Endothelial cell of umbilical vein (primary cell): ENCODE data around the gene BRPF1. TPM values are rescaled to one million over a fixed set of nuclear protein-coding genes. Genes with fewer than 3 reads are reported as not detected.

Source experiments
- BruUV-seq: library from RNA; stranded (reverse); fragments of 400-500 nt; replicated peaks from 2 replicates; lab custom pipeline; 2021; lab: Mats Ljungman, UMichigan
- CTCF ChIA-PET: fragments of 300-600, 350-600 bp; sonication (Branson Sonifier 250); formaldehyde crosslinking; loops from one replicate; lab custom pipeline; 2021; ENCODE audit warnings: antibody characterized with exemption, inconsistent platforms; lab: Charles Lee
- POLR2A ChIA-PET: fragments of 300-600, 350-600 bp; sonication (Branson Sonifier 250); formaldehyde crosslinking; loops from one replicate; lab custom pipeline; 2021; ENCODE audit warnings: antibody characterized with exemption, inconsistent platforms; lab: Charles Lee
- DNase-seq: peaks from one replicate; pipeline ENCODE4 v3.0.0-alpha.2; 2011; ENCODE audit warnings: low read depth, low spot score
- FAIRE-seq: peaks from 2 replicates; lab custom pipeline; 2011; peaks lifted over from hg19 to GRCh38; lab: Jason Lieb, UNC
- H2AFZ ChIP-seq: 2 replicates; pipeline ENCODE4 v1.6.0; 2012; ENCODE audit warnings: low read depth, low read length, control low read depth, inconsistent platforms
- H3K27ac ChIP-seq: 2 replicates; pipeline ENCODE4 v1.5.1; 2011; ENCODE audit warnings: low read depth, mild to moderate bottlenecking, control low read depth, low read length, moderate library complexity; ENCODE audit not compliant: insufficient read depth
- H3K27me3 ChIP-seq, 2 experiments: 2 replicates each; pipeline versions ENCODE4 v1.6.0 to v1.6.1; 2011; ENCODE audit warnings: low read length in 2 of 2, mixed read lengths in 1 of 2; ENCODE audit not compliant: control insufficient read depth in 2 of 2, insufficient read depth in 2 of 2
- H3K36me3 ChIP-seq, 2 experiments: 2 replicates in 1 of 2; 3 replicates in 1 of 2; pipeline ENCODE4 v1.5.1; 2011; ENCODE audit warnings: low read length in 2 of 2, mild to moderate bottlenecking in 1 of 2, moderate library complexity in 1 of 2; ENCODE audit not compliant: control insufficient read depth in 2 of 2, insufficient read depth in 2 of 2; ENCODE audit errors: extremely low read depth in 1 of 2
- H3K4me1 ChIP-seq: 3 replicates; pipeline ENCODE4 v1.5.1; 2011; ENCODE audit warnings: mild to moderate bottlenecking, low read length; ENCODE audit not compliant: control insufficient read depth, insufficient read depth; ENCODE audit errors: extremely low read depth
- H3K4me2 ChIP-seq: 2 replicates; pipeline ENCODE4 v1.6.1; 2011; ENCODE audit warnings: low read length, control low read depth, mixed read lengths; ENCODE audit not compliant: insufficient read depth
- H3K4me3 ChIP-seq, 3 experiments: fragments of 200-600 bp in 1 of 3; sonication (generic), shearing (Covaris generic) in 1 of 3; replicated peaks in 1 of 3; 2 replicates each; pipeline ENCODE4 v1.5.1; 2011 to 2016; ENCODE audit warnings: control low read depth in 3 of 3, low read length in 3 of 3, mild to moderate bottlenecking in 2 of 3, inconsistent platforms in 1 of 3, low read depth in 1 of 3, moderate library complexity in 1 of 3; ENCODE audit not compliant: insufficient read depth in 1 of 3
- H3K79me2 ChIP-seq: 2 replicates; pipeline ENCODE4 v1.6.0; 2012; ENCODE audit warnings: low read length, inconsistent platforms; ENCODE audit not compliant: control insufficient read depth, insufficient read depth
- H3K9ac ChIP-seq: replicated peaks from 2 replicates; pipeline ENCODE3; 2011; ENCODE audit warnings: low read length, control low read depth; ENCODE audit not compliant: insufficient read depth; ENCODE audit errors: extremely low read depth
- H3K9me1 ChIP-seq: replicated peaks from 3 replicates; pipeline ENCODE4 v1.6.0; 2011; ENCODE audit warnings: mild to moderate bottlenecking, low read length; ENCODE audit not compliant: control insufficient read depth, insufficient read depth; ENCODE audit errors: extremely low read depth
- H3K9me3 ChIP-seq: replicated peaks from 2 replicates; pipeline ENCODE4 v1.5.1; 2012; ENCODE audit warnings: low read length, inconsistent platforms; ENCODE audit not compliant: control insufficient read depth, insufficient read depth
- H4K20me1 ChIP-seq: replicated peaks from 2 replicates; pipeline ENCODE3; 2011; ENCODE audit warnings: mild to moderate bottlenecking, low read length; ENCODE audit not compliant: control insufficient read depth, insufficient read depth; ENCODE audit errors: extremely low read depth
- EZH2 ChIP-seq: IDR thresholded peaks from 2 replicates; pipeline ENCODE4 v1.6.1; 2012; ENCODE audit warnings: borderline replicate concordance, low read depth, mild to moderate bottlenecking, moderate library complexity, low read length, inconsistent platforms; ENCODE audit not compliant: severe bottlenecking
- FOS ChIP-seq: IDR thresholded peaks from 2 replicates; pipeline ENCODE4 v1.6.1; 2011; ENCODE audit warnings: mild to moderate bottlenecking, low read length, moderate library complexity, borderline replicate concordance; ENCODE audit not compliant: insufficient read depth
- GATA2 ChIP-seq: IDR thresholded peaks from 2 replicates; pipeline ENCODE4 v1.7.0; 2011; ENCODE audit warnings: low read depth, mild to moderate bottlenecking, moderate library complexity, mixed read lengths, low read length; ENCODE audit not compliant: insufficient read length, insufficient read depth
- JUN ChIP-seq: IDR thresholded peaks from 2 replicates; pipeline ENCODE4 v1.6.1; 2011; ENCODE audit warnings: borderline replicate concordance, low read depth; ENCODE audit not compliant: insufficient read length, insufficient read depth
- MYC ChIP-seq: IDR thresholded peaks from one replicate; pipeline ENCODE4 v1.6.1; 2011; ENCODE audit warnings: mild to moderate bottlenecking, low read depth, low read length
- POLR2A ChIP-seq: IDR thresholded peaks from 2 replicates; pipeline ENCODE4 v1.6.1; 2012; ENCODE audit warnings: low read depth, mild to moderate bottlenecking, control low read depth, low read length
- POLR2AphosphoS5 ChIP-seq: IDR thresholded peaks from 2 replicates; pipeline ENCODE4 v1.6.1; 2012; ENCODE audit warnings: low read depth, mild to moderate bottlenecking, control low read depth, low read length, moderate library complexity; ENCODE audit not compliant: insufficient read depth
- dilution Hi-C: fragments of 300-500 bp; cut with MboI; formaldehyde crosslinking; loops from one replicate; pipeline ENCODE4 v1.15.0; 2019; ENCODE audit warnings: low sequenced_read_pairs; ENCODE audit not compliant: extremely low pct_ligation_motif_present
- intact Hi-C: fragments of 100-400 bp; cut with micrococcal nuclease; formaldehyde crosslinking; loops from one replicate; pipeline ENCODE4 v1.10.0; 2022
- polyA plus RNA-seq, 4 experiments: library from polyadenylated mRNA; depleted of rRNA in 3 of 4; stranded (reverse) in 3 of 4; unstranded in 1 of 4; fragments of >200 nt; gene quantifications; 2 replicates each; pipeline versions ENCODE4 v1.2.1 to v1.2.3, GENCODE V29; 2011 to 2012; ENCODE audit warnings: missing spikeins in 1 of 4
- total RNA-seq: library from RNA; stranded (reverse); gene quantifications from 2 replicates; pipeline ENCODE4 v1.2.3, GENCODE V29; 2021
- TF ChIP-seq, protein P1 (sequence below): IDR thresholded peaks from 2 replicates; pipeline ENCODE4 v1.6.1; 2011; ENCODE audit not compliant: insufficient read depth, insufficient read length
- TF ChIP-seq, protein P2 (sequence below), 2 donors: IDR thresholded peaks; 1 replicate in 1 of 2; 2 replicates in 1 of 2; pipeline ENCODE4 v1.5.1; 2011; ENCODE audit warnings: low read length in 2 of 2, mild to moderate bottlenecking in 2 of 2, moderate library complexity in 2 of 2, control low read depth in 1 of 2, inconsistent platforms in 1 of 2, low read depth in 1 of 2; ENCODE audit not compliant: insufficient read depth in 1 of 2; ENCODE audit errors: extremely low read depth in 1 of 2

The BRPF1 gene
- total and polyA plus RNA-seq, 2 donors (not counting 3 experiments of a cell fraction or from before 2014, with no cell fraction given): 12.5 to 26.2 TPM

DNA sequence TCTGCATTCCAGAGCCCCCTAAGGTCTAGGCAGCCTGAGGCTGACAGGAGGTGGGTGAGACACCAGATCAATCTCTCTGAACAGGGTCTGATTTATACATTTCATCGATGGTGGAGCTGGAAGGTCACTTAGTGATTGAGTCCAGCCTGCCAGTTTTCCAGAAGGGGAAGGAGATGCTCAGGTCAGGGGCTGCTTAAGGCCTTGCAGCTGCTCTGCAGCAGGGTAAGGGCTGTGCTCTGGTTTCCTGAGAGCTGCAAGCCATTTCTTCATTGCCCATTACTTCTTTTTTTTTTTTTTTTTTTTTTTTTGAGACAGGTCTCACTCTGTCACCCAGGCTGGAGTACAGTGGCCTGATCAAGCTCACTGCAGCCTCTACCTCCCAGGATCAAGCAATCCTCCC lies 50.0 kb downstream of the BRPF1 start:
- Histone ChIP-seq H4K20me1 (no peaks in the 10 kb centered on the region), H3K79me2 (no peaks in the 10 kb centered on the region), H3K9me1 (no peaks in the 10 kb centered on the region), H3K4me2 (no peak overlapping the region), H3K36me3 (peaks cover 0 to 5% of the 10 kb centered on the region in 2 experiments), H2AFZ (no peak overlapping the region), H3K27me3 (no peaks in the 10 kb centered on the region), H3K9ac (no peak overlapping the region), H3K4me3 (no peak overlapping the region), H3K27ac (no peak overlapping the region), H3K9me3 (no peaks in the 10 kb centered on the region), H3K4me1 (no peaks in the 10 kb centered on the region)
- ChIA-PET CTCF (interaction anchor here (0.6 to 1.3 kb wide), 2 partner anchors 9 to 11 kb away, joined by 3 read pairs; partner anchors contain the start of gene TADA3), POLR2A (interaction anchor here (0.7 kb wide), 1 partner anchor 181 kb away, joined by 7 read pairs; no protein-coding TSS in a partner anchor)
- intact Hi-C loops: no loop called here
- DNase-seq: no peak
- dilution Hi-C loops: no loop called here
- TF ChIP-seq POLR2A (no peak), EZH2 (no peak), POLR2AphosphoS5 (no peak), FOS (no peak), MYC (no peak), GATA2 (no peak), JUN (no peak)
- TF ChIP-seq, protein P1, sequence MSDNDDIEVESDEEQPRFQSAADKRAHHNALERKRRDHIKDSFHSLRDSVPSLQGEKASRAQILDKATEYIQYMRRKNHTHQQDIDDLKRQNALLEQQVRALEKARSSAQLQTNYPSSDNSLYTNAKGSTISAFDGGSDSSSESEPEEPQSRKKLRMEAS: no peak
- TF ChIP-seq, protein P2, sequence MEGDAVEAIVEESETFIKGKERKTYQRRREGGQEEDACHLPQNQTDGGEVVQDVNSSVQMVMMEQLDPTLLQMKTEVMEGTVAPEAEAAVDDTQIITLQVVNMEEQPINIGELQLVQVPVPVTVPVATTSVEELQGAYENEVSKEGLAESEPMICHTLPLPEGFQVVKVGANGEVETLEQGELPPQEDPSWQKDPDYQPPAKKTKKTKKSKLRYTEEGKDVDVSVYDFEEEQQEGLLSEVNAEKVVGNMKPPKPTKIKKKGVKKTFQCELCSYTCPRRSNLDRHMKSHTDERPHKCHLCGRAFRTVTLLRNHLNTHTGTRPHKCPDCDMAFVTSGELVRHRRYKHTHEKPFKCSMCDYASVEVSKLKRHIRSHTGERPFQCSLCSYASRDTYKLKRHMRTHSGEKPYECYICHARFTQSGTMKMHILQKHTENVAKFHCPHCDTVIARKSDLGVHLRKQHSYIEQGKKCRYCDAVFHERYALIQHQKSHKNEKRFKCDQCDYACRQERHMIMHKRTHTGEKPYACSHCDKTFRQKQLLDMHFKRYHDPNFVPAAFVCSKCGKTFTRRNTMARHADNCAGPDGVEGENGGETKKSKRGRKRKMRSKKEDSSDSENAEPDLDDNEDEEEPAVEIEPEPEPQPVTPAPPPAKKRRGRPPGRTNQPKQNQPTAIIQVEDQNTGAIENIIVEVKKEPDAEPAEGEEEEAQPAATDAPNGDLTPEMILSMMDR (IDR thresholded peaks at IDR 0.05; ENCODE audit: extremely low read depth in 1 of 2, insufficient read depth in 1 of 2, low read depth in 1 of 2, low read length in 2 of 2): no peak
- no peak for FAIRE-seq
- no TSS peak for BruUV-seq
